ENCODE results near the gene SEC14L1. TPM values are rescaled to one million over a fixed set of nuclear protein-coding genes. Genes with fewer than 3 reads are reported as not detected.

Gene SEC14L1
- total and polyA plus RNA-seq, 2 of the 8 experiments (the other 6 are each of a cell fraction or from before 2014, with no cell fraction given), result 27.2 to 74.4 TPM

DNA sequence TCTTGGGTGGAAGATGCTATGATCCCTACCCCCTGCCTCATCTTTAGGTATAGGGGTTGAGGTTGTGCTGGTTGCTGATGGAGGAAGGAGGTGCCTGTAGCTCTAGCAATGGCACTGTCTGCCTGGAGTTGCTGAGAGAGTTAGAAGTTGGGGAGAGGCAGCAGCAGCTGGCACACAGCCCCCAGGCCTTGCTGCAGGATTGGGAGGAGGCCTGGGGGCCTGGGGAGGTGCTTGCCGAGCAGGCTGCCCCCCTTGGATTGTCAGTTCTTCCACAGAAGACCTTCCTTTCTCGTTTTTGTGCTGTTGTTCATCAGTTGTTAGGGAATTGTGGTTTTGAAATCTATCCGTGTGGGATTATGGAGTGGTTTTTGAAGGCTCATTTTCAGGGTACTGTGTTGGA, 52.9 kb downstream of the SEC14L1 start:
- no peaks in the 10 kb centered on the region for H3K27me3 ChIP-seq (replicated peaks in 1 of 4; ENCODE audit: control insufficient read depth in 3 of 4, extremely low read depth in 1 of 4, insufficient read depth in 3 of 4, low read length in 3 of 4)
- no peak overlapping the region for H3K4me3 ChIP-seq (ENCODE audit: extremely low read depth in 1 of 4, insufficient read depth in 2 of 4, low read depth in 3 of 4, low read length in 4 of 4)
- no peak overlapping the region for H3K56ac ChIP-seq (replicated peaks; ENCODE audit: insufficient read length, low read depth, low read length)
- DNase-seq (ENCODE audit: low read depth in 1 of 2, low spot score in 2 of 2), result no peak
- H3K79me2 ChIP-seq (ENCODE audit: control insufficient read depth in 1 of 2, insufficient read depth in 2 of 2, low read length in 2 of 2), result no peaks in the 10 kb centered on the region
- no peak overlapping the region for H3K14ac ChIP-seq (ENCODE audit: insufficient read length)
- no peak overlapping the region for H3K4me2 ChIP-seq (ENCODE audit: insufficient read depth in 1 of 2, low read depth in 2 of 2, low read length in 2 of 2)
- no peak overlapping the region for H3K4ac ChIP-seq (replicated peaks; ENCODE audit: insufficient read length, low read depth, low read length)
- H2BK120ac ChIP-seq (replicated peaks; ENCODE audit: low read depth, low read length), result no peak overlapping the region
- H4K8ac ChIP-seq (ENCODE audit: extremely low read depth, insufficient read depth, low read length), result no peak overlapping the region
- H4K5ac ChIP-seq (ENCODE audit: insufficient read length, low read depth, low read length), result no peak overlapping the region
- H2BK20ac ChIP-seq (ENCODE audit: low read length), result no peak overlapping the region
- no peak overlapping the region for H3K27ac ChIP-seq (ENCODE audit: low read depth, low read length)
- H2AK5ac ChIP-seq (ENCODE audit: low read depth, low read length), result no peak overlapping the region
- peaks cover 0 to 2% of the 10 kb centered on the region in 2 experiments for H4K20me1 ChIP-seq (replicated peaks in 1 of 2; ENCODE audit: control insufficient read depth in 1 of 2, insufficient read depth in 2 of 2, low read length in 2 of 2)
- WGBS, 2 experiments (ENCODE audit: extremely low coverage in 1 of 2, insufficient coverage in 1 of 2, insufficient read length in 1 of 2, insufficient replicate concordance in 2 of 2, low coverage in 1 of 2, low lambda C conversion rate in 2 of 2, missing lambda C conversion rate in 1 of 2), result 71% methylated on average over 3 of the region's 3 CpGs; no CpG with 5 or more reads in 1 of the 2 experiments
- H2BK5ac ChIP-seq (ENCODE audit: low read depth, low read length), result no peak overlapping the region
- H3K36me3 ChIP-seq (ENCODE audit: control insufficient read depth in 2 of 4, insufficient read depth in 4 of 4, low read length in 3 of 4), result peaks cover 5 to 30% (median 20%) of the 10 kb centered on the region in 4 experiments; a peak in 7 of 8 replicates
- H3K4me1 ChIP-seq (replicated peaks in 1 of 4; ENCODE audit: control insufficient read depth in 3 of 4, insufficient read depth in 4 of 4, low read length in 3 of 4), result no peaks in the 10 kb centered on the region
- H2BK15ac ChIP-seq (ENCODE audit: low read length), result no peak overlapping the region
- H3K9me3 ChIP-seq (ENCODE audit: insufficient read depth in 2 of 2, low read depth in 1 of 2, low read length in 1 of 2), result no peaks in the 10 kb centered on the region
- no peak for FAIRE-seq
- no peak overlapping the region for H4K91ac ChIP-seq (replicated peaks; ENCODE audit: insufficient read length, low read length)
- 0 out of 2 replicates have a peak, but pooled peaks cover 3% of the 10 kb centered on the region for H3K79me1 ChIP-seq (ENCODE audit: low read depth, low read length)
- no peak overlapping the region for H3K18ac ChIP-seq (ENCODE audit: extremely low read depth, low read length)
- H2AFZ ChIP-seq (ENCODE audit: low read length), result no peak overlapping the region
- no peak overlapping the region for H3K23ac ChIP-seq (ENCODE audit: insufficient read length)
- no peak overlapping the region for H2BK12ac ChIP-seq (ENCODE audit: low read depth, low read length)
- H3K9ac ChIP-seq (replicated peaks in 1 of 4; ENCODE audit: extremely low read depth in 1 of 4, low read depth in 3 of 4, low read length in 3 of 4), result no peak overlapping the region; a peak in 1 of 7 replicates
- no peaks in the 10 kb centered on the region for H3K23me2 ChIP-seq (ENCODE audit: low read depth, low read length)
- ChIA-PET CTCF (ENCODE audit: partially characterized antibody) (no interaction called here), POLR2A (ENCODE audit: partially characterized antibody) (no interaction called here)
- TF ChIP-seq CHD1 (IDR thresholded peaks at IDR 0.05; ENCODE audit: low read depth, low read length), result no peak
- no peak for TF ChIP-seq SIRT6 (IDR thresholded peaks at IDR 0.05; ENCODE audit: low read length)
- no peak for TF ChIP-seq CBX5 (IDR thresholded peaks at IDR 0.05; ENCODE audit: low read depth, low read length)
- TF ChIP-seq BRCA1 (IDR thresholded peaks at IDR 0.05; ENCODE audit: low read depth, low read length), result no peak
